H1 (cell line): ENCODE measurements around the gene OPHN1. TPM values are rescaled to one million over a fixed set of nuclear protein-coding genes. Genes with fewer than 3 reads are reported as not detected.

Experiments
- KDM5A ChIP-seq: fragments of 200-600 bp; IDR thresholded peaks from 2 replicates; pipeline ENCODE4 v1.7.1; 2012; ENCODE audit warnings: mild to moderate bottlenecking, low read length, inconsistent platforms, mixed read lengths
- SP1 ChIP-seq: IDR thresholded peaks from 2 replicates; pipeline ENCODE4 v1.6.1; 2011; ENCODE audit warnings: low read depth, low read length
- polyA plus RNA-seq, 7 experiments: library from polyadenylated mRNA; depleted of rRNA in 3 of 7; stranded (reverse) in 5 of 7; unstranded in 2 of 7; fragments of >200 nt in 5 of 7; fragments of 200-250 nt in 2 of 7; gene quantifications; 1 replicate in 5 of 7; 2 replicates in 1 of 7; 4 replicates in 1 of 7; pipeline versions ENCODE4 v1.2.1 to v1.2.3, GENCODE V29; 2011 to 2013; ENCODE audit warnings: missing spikeins in 2 of 7, mixed read lengths in 2 of 7
- total RNA-seq: library from RNA; stranded (reverse); fragmentation: NEBNext Ultra II Directional; extraction: Animal tissue kit (Norgen Biotek cat#: 25700); gene quantifications from 2 replicates; pipeline ENCODE4 v1.2.1, GENCODE V29; 2021

Gene OPHN1
- total and polyA plus RNA-seq, 2 of the 8 experiments (the other 6 are each of a cell fraction or from before 2014, with no cell fraction given) = 1.2 to 3.5 TPM

DNA sequence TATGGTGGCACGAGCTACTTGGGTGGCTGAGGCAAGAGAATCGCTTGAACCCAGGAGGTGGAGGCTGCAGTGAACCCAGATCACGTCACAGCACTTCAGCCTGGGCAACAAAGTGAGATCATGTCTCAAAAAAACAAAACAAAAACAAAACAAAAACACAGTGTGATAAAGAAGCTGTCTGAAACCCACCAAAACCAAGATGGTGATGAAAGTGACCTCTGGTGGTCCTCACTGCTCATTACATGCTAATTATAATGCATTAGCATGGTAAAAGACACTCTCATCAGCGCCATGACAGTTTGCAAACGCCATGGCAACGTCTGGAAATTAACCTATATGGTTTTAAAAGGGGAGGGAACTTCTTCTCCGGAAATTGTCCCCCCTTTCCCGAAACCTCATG lies 29.4 kb upstream of the OPHN1 start (continued):
- TF ChIP-seq SP1 (no peak), KDM5A (no peak)
